Retinal pigment epithelial cell (primary cell): Measurements from ENCODE around the gene SLC5A9.

Source experiments
- DNase-seq: peaks from one replicate; pipeline ENCODE4 v3.0.0-alpha.2; 2010; ENCODE audit warnings: low read depth
- H3K4me3 ChIP-seq: 2 replicates; pipeline ENCODE4 v1.5.1; 2011; ENCODE audit warnings: mild to moderate bottlenecking, low read length, control low read depth, moderate library complexity
- CTCF ChIP-seq: conservative IDR thresholded peaks from 2 replicates; pipeline ENCODE4 v1.5.1; 2011; ENCODE audit warnings: low read depth, low read length, control low read depth, inconsistent platforms

SLC5A9 gene

GRCh38 chr1:48187969-48188563 lies 34.5 kb upstream of the SLC5A9 start:
- DNase-seq: no peak
- no peak for TF ChIP-seq CTCF
- no peak overlapping the region for H3K4me3 ChIP-seq

- no peak for TF ChIP-seq CTCF
- no peak overlapping the region for H3K4me3 ChIP-seq
- DNase-seq: no peak
These were observed 31.6 kb upstream of the SLC5A9 start for GRCh38 chr1:48190881-48191280.

- no peak overlapping the region for H3K4me3 ChIP-seq
- TF ChIP-seq CTCF: no peak
- DNase-seq: no peak
These were observed 27.7 kb upstream of the SLC5A9 start for GRCh38 chr1:48194801-48195200.

GRCh38 chr1:48196237-48196636 lies 26.3 kb upstream of the SLC5A9 start:
- DNase-seq: no peak
- H3K4me3 ChIP-seq: no peak overlapping the region

GRCh38 chr1:48198970-48199369 lies 23.5 kb upstream of the SLC5A9 start:
- no peak for TF ChIP-seq CTCF
- H3K4me3 ChIP-seq: no peak overlapping the region
- DNase-seq: no peak

More at GRCh38 chr1:48196237-48196636, 26.3 kb upstream of the SLC5A9 start:
- TF ChIP-seq CTCF: no peak

GRCh38 chr1:48200166-48200900 lies 22.2 kb upstream of the SLC5A9 start:
- TF ChIP-seq CTCF: no peak
- no peak overlapping the region for H3K4me3 ChIP-seq
- DNase-seq: no peak

GRCh38 chr1:48202030-48202752 lies 20.3 kb upstream of the SLC5A9 start:
- DNase-seq: no peak
- H3K4me3 ChIP-seq: no peak overlapping the region
- TF ChIP-seq CTCF: peak; percentile 89
